Neuronal stem cell (in vitro differentiated cells): Measurements from ENCODE around the gene AATK.

Experiments used
- DNase-seq: peaks from one replicate; pipeline ENCODE4 v3.0.0-alpha.2; 2013; ENCODE audit warnings: low spot score
- H2AFZ ChIP-seq: one replicate; pipeline ENCODE4 v1.6.1; 2013; ENCODE audit warnings: mild to moderate bottlenecking, low read length, inconsistent platforms
- H2AK5ac ChIP-seq: 2 replicates; pipeline ENCODE4 v1.6.1; 2013; ENCODE audit warnings: low read depth, mild to moderate bottlenecking, inconsistent platforms, low read length, moderate library complexity, mixed read lengths
- H2BK120ac ChIP-seq: 2 replicates; pipeline ENCODE4 v1.6.1; 2013; ENCODE audit warnings: low read depth, mild to moderate bottlenecking, inconsistent platforms, low read length, moderate library complexity, mixed read lengths
- H2BK12ac ChIP-seq: one replicate; pipeline ENCODE4 v1.6.1; 2013; ENCODE audit warnings: low read length, inconsistent platforms
- H2BK15ac ChIP-seq: 2 replicates; pipeline ENCODE4 v1.6.1; 2013; ENCODE audit warnings: mild to moderate bottlenecking, low read length, inconsistent platforms, mixed read lengths
- H2BK5ac ChIP-seq: one replicate; pipeline ENCODE4 v1.6.1; 2013; ENCODE audit warnings: inconsistent platforms, mild to moderate bottlenecking, low read length, moderate library complexity
- H3K14ac ChIP-seq: one replicate; pipeline ENCODE4 v1.6.1; 2013; ENCODE audit warnings: low read length, inconsistent platforms
- H3K18ac ChIP-seq: 2 replicates; pipeline ENCODE4 v1.6.1; 2013; ENCODE audit warnings: low read length, inconsistent platforms
- H3K23ac ChIP-seq: 2 replicates; pipeline ENCODE4 v1.6.1; 2013; ENCODE audit warnings: low read depth, mild to moderate bottlenecking, mixed read lengths, low read length, inconsistent platforms; ENCODE audit not compliant: poor library complexity
- H3K27ac ChIP-seq: replicated peaks from 3 replicates; pipeline ENCODE4 v1.5.1; 2013; ENCODE audit warnings: low read length, inconsistent platforms
- H3K27me3 ChIP-seq, 3 experiments: 2 replicates each; pipeline ENCODE4 v1.6.1; 2013; ENCODE audit warnings: low read length in 3 of 3, mild to moderate bottlenecking in 2 of 3, inconsistent platforms in 1 of 3, low read depth in 1 of 3, mixed read lengths in 1 of 3, moderate library complexity in 1 of 3; ENCODE audit not compliant: control insufficient read depth in 3 of 3, insufficient read depth in 3 of 3
- H3K36me3 ChIP-seq, 2 donors: replicated peaks in 1 of 2; 2 replicates each; pipeline ENCODE4 v1.6.1; 2013; ENCODE audit warnings: low read length in 2 of 2; ENCODE audit not compliant: control insufficient read depth in 2 of 2, insufficient read depth in 2 of 2
- H3K4ac ChIP-seq: 2 replicates; pipeline ENCODE4 v1.6.1; 2013; ENCODE audit warnings: inconsistent platforms, mild to moderate bottlenecking, low read length, moderate library complexity
- H3K4me1 ChIP-seq, 2 donors: 1 replicate in 1 of 2; 2 replicates in 1 of 2; pipeline ENCODE4 v1.6.1; 2013; ENCODE audit warnings: low read length in 2 of 2, low read depth in 1 of 2; ENCODE audit not compliant: control insufficient read depth in 2 of 2, insufficient read depth in 1 of 2
- H3K4me2 ChIP-seq: one replicate; pipeline ENCODE4 v1.6.1; 2013; ENCODE audit warnings: mild to moderate bottlenecking, low read length, inconsistent platforms; ENCODE audit not compliant: insufficient read depth, poor library complexity, severe bottlenecking
- H3K4me3 ChIP-seq, 2 donors: 2 replicates each; pipeline ENCODE4 v1.5.1; 2013; ENCODE audit warnings: low read length in 2 of 2, mild to moderate bottlenecking in 2 of 2, inconsistent platforms in 1 of 2, moderate library complexity in 1 of 2
- H3K79me1 ChIP-seq: one replicate; pipeline ENCODE4 v1.6.1; 2013; ENCODE audit warnings: low read depth, mild to moderate bottlenecking, inconsistent platforms, low read length, moderate library complexity
- H3K9ac ChIP-seq: one replicate; pipeline ENCODE4 v1.6.1; 2013; ENCODE audit warnings: mild to moderate bottlenecking, low read depth, low read length, inconsistent platforms; ENCODE audit not compliant: poor library complexity
- H3K9me3 ChIP-seq, 2 donors: replicated peaks in 1 of 2; 2 replicates each; pipeline versions ENCODE3 to v1.6.1; 2013; ENCODE audit warnings: low read length in 2 of 2, mild to moderate bottlenecking in 2 of 2, inconsistent platforms in 1 of 2, low read depth in 1 of 2, mixed read lengths in 1 of 2, moderate library complexity in 1 of 2; ENCODE audit not compliant: control insufficient read depth in 2 of 2, insufficient read depth in 1 of 2
- H4K8ac ChIP-seq: one replicate; pipeline ENCODE4 v1.6.1; 2013; ENCODE audit warnings: low read depth, mild to moderate bottlenecking, inconsistent platforms, low read length, moderate library complexity
- H4K91ac ChIP-seq: one replicate; pipeline ENCODE4 v1.6.1; 2013; ENCODE audit warnings: low read length, low read depth, mild to moderate bottlenecking, inconsistent platforms; ENCODE audit not compliant: poor library complexity
- WGBS, 2 donors: extraction: QIAGEN DNeasy Blood & Tissue Kit; methylation state at CpG; one replicate each; pipeline ENCODE4 v1.1.7; 2013; ENCODE audit warnings: missing lambda C conversion rate in 2 of 2, mixed read lengths in 1 of 2; ENCODE audit not compliant: insufficient read length in 2 of 2, insufficient replicate concordance in 1 of 2; ENCODE audit errors: extremely low coverage in 2 of 2; 5-methylcytosine and 5-hydroxymethylcytosine counted together

AATK gene

GRCh38 chr17:81116704-81117103, 49.3 kb downstream of the AATK start:
- Histone ChIP-seq H3K79me1 (no peaks in the 10 kb centered on the region), H2AFZ (no peak overlapping the region), H4K91ac (no peak overlapping the region), H2BK12ac (no peak overlapping the region), H2AK5ac (no peak overlapping the region), H3K9ac (peak overlapping the region; percentile 24), H4K8ac (no peak overlapping the region), H3K4me1 (peaks cover 0 to 5% of the 10 kb centered on the region in 2 donors), H2BK15ac (no peak overlapping the region), H3K4ac (no peak overlapping the region), H3K27me3 (peaks cover 0 to 8% (median 0%) of the 10 kb centered on the region in 3 experiments), H3K4me2 (no peak overlapping the region), H2BK120ac (no peak overlapping the region), H3K9me3 (no peaks in the 10 kb centered on the region), H3K18ac (peak overlapping the region; percentile 48), H2BK5ac (no peak overlapping the region), H3K4me3 (peak overlapping the region in 1 of 2 donors; percentile 14), H3K36me3 (peaks cover 0 to 8% of the 10 kb centered on the region in 2 donors), H3K14ac (peak overlapping the region; percentile 71), H3K27ac (no peak overlapping the region), H3K23ac (no peak overlapping the region)
- DNase-seq, result no peak
- no CpG with 5 or more reads among the region's 8 CpGs for WGBS, 2 donors

GRCh38 chr17:81115749-81116464, 50.1 kb downstream of the AATK start:
- H2BK120ac ChIP-seq, result no peak overlapping the region
- no peak overlapping the region for H2AFZ ChIP-seq
- H3K9me3 ChIP-seq, result no peaks in the 10 kb centered on the region
- H3K36me3 ChIP-seq, result peaks cover 0 to 9% of the 10 kb centered on the region in 2 donors
- whole genome bisulfite sequencing, 2 donors, result no CpG with 5 or more reads among the region's 22 CpGs
- no peak overlapping the region for H2BK12ac ChIP-seq
- no peak for DNase-seq
- H2BK15ac ChIP-seq, result no peak overlapping the region
- H3K9ac ChIP-seq, result no peak overlapping the region
- no peak overlapping the region for H3K4ac ChIP-seq
- no peaks in the 10 kb centered on the region for H3K79me1 ChIP-seq
- H3K4me1 ChIP-seq, result peaks cover 0 to 5% of the 10 kb centered on the region in 2 donors
- peaks cover 0 to 2% (median 0%) of the 10 kb centered on the region in 3 experiments for H3K27me3 ChIP-seq
- no peak overlapping the region for H3K23ac ChIP-seq
- H3K4me2 ChIP-seq, result no peak overlapping the region
- H3K14ac ChIP-seq, result peak overlapping the region; percentile 3
- H3K4me3 ChIP-seq, result no peak overlapping the region
- no peak overlapping the region for H2AK5ac ChIP-seq
- no peak overlapping the region for H4K91ac ChIP-seq
- H4K8ac ChIP-seq, result no peak overlapping the region
- H2BK5ac ChIP-seq, result no peak overlapping the region
- H3K18ac ChIP-seq, result no peak overlapping the region
- H3K27ac ChIP-seq, result no peak overlapping the region

GRCh38 chr17:81115219-81115618, 50.8 kb downstream of the AATK start:
- Histone ChIP-seq H2BK15ac (no peak overlapping the region), H3K4me2 (no peak overlapping the region), H3K9ac (no peak overlapping the region), H3K79me1 (no peaks in the 10 kb centered on the region), H3K18ac (peak overlapping the region; percentile 76), H3K23ac (peak overlapping the region; percentile 89), H2BK12ac (no peak overlapping the region), H2BK120ac (no peak overlapping the region), H3K27ac (no peak overlapping the region), H2AK5ac (peak overlapping the region; percentile 37), H3K4me3 (no peak overlapping the region), H2AFZ (no peak overlapping the region), H3K4me1 (peaks cover 0 to 5% of the 10 kb centered on the region in 2 donors), H4K8ac (no peak overlapping the region), H4K91ac (no peak overlapping the region), H3K27me3 (peaks cover 0 to 2% (median 0%) of the 10 kb centered on the region in 3 experiments), H3K36me3 (peaks cover 0 to 16% of the 10 kb centered on the region in 2 donors), H3K14ac (no peak overlapping the region), H2BK5ac (no peak overlapping the region), H3K9me3 (no peaks in the 10 kb centered on the region), H3K4ac (no peak overlapping the region)
- DNase-seq, result no peak
- WGBS, 2 donors, result no CpG with 5 or more reads among the region's 11 CpGs

GRCh38 chr17:81114351-81115093, 51.5 kb downstream of the AATK start:
- Histone ChIP-seq H3K14ac (no peak overlapping the region), H3K4me2 (no peak overlapping the region), H3K4me1 (peaks cover 0 to 5% of the 10 kb centered on the region in 2 donors), H3K4me3 (no peak overlapping the region), H3K9me3 (no peaks in the 10 kb centered on the region), H3K36me3 (peaks cover 3 to 21% of the 10 kb centered on the region in 2 donors), H3K23ac (peak overlapping the region; percentile 89), H3K27me3 (peaks cover 0 to 2% (median 0%) of the 10 kb centered on the region in 3 experiments), H2BK15ac (no peak overlapping the region), H3K4ac (no peak overlapping the region), H2BK120ac (no peak overlapping the region), H3K18ac (no peak overlapping the region), H3K9ac (no peak overlapping the region), H2BK12ac (peak overlapping the region; percentile 22), H4K8ac (no peak overlapping the region), H2AFZ (no peak overlapping the region), H3K27ac (no peak overlapping the region), H2AK5ac (peak overlapping the region; percentile 37), H2BK5ac (no peak overlapping the region), H4K91ac (no peak overlapping the region), H3K79me1 (no peaks in the 10 kb centered on the region)
- no CpG with 5 or more reads among the region's 19 CpGs for WGBS, 2 donors
- no peak for DNase-seq
